22Rv1 (cell line): ENCODE data around the gene NBEAL2.

Experiments used
- CTCF ChIP-seq: fragments of 450-650 bp; IDR thresholded peaks from 2 replicates; pipeline ENCODE4 v1.5.1; 2017; ENCODE audit warnings: mild to moderate bottlenecking
- ZFX ChIP-seq: fragments of 450-650 bp; IDR thresholded peaks from 2 replicates; pipeline ENCODE4 v1.6.1; 2017; ENCODE audit warnings: antibody characterized with exemption, borderline replicate concordance

GRCh38 chr3:46942076-46942475, 37.4 kb upstream of the NBEAL2 start:
- TF ChIP-seq CTCF (no peak), ZFX (no peak)
